Subcutaneous abdominal adipose tissue (tissue), 5 donors: ENCODE data around the gene ARHGEF40.

ENCODE experiments used
- H3K27ac ChIP-seq: one replicate; pipeline ENCODE4 v1.7.0; 2013; ENCODE audit warnings: low read depth, mild to moderate bottlenecking, inconsistent platforms, low read length, moderate library complexity
- H3K27me3 ChIP-seq, 5 donors: one replicate each; pipeline ENCODE4 v1.7.0; 2013; ENCODE audit warnings: low read length in 5 of 5, inconsistent platforms in 1 of 5; ENCODE audit not compliant: control insufficient read depth in 5 of 5, insufficient read depth in 4 of 5
- H3K36me3 ChIP-seq, 5 donors: one replicate each; pipeline ENCODE4 v1.7.0; 2013; ENCODE audit warnings: low read length in 5 of 5; ENCODE audit not compliant: control insufficient read depth in 5 of 5, insufficient read depth in 5 of 5
- H3K4me1 ChIP-seq, 5 donors: one replicate each; pipeline ENCODE4 v1.7.0; 2013; ENCODE audit warnings: low read length in 5 of 5, mild to moderate bottlenecking in 3 of 5, moderate library complexity in 1 of 5; ENCODE audit not compliant: control insufficient read depth in 5 of 5, insufficient read depth in 5 of 5
- H3K4me3 ChIP-seq, 5 donors: one replicate each; pipeline ENCODE4 v1.7.0; 2013; ENCODE audit warnings: low read length in 5 of 5, low read depth in 1 of 5
- H3K9ac ChIP-seq, 5 donors: one replicate each; pipeline ENCODE4 v1.7.0; 2013; ENCODE audit warnings: low read length in 5 of 5, mild to moderate bottlenecking in 4 of 5, moderate library complexity in 3 of 5
- H3K9me3 ChIP-seq, 5 donors: one replicate each; pipeline ENCODE4 v1.7.0; 2013; ENCODE audit warnings: low read length in 5 of 5; ENCODE audit not compliant: control insufficient read depth in 5 of 5
- donor health status: healthy.
- donor health status: healthy.
- donor health status: healthy.
- donor health status: healthy.
- donor health status: healthy.

ARHGEF40 gene

DNA sequence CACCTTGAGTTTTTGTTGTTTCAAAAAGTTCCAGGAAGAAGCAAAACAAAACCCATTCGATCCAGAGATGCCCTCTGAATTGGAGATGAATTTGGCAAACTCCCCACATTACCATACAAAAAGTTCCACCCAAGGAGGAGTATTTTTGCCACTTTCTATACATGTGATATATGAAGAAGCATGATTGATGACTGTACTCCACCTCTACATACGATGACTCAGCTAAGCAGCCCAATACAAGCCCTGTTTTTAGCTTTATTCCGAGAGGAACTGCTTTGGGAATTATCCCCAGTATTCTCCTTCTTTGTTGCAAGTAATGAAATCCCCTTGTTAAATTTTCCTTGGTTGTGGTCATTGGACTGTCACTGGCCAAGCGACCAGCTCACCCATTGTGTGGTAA, 42.2 kb downstream of the ARHGEF40 start:
- Histone ChIP-seq H3K27ac (peak overlapping the region; percentile 100), H3K9ac (no peak overlapping the region), H3K9me3 (no peaks in the 10 kb centered on the region), H3K27me3 (no peaks in the 10 kb centered on the region), H3K36me3 (no peaks in the 10 kb centered on the region), H3K4me3 (no peak overlapping the region), H3K4me1 (peaks cover 0 to 33% (median 7%) of the 10 kb centered on the region in 5 donors)

DNA sequence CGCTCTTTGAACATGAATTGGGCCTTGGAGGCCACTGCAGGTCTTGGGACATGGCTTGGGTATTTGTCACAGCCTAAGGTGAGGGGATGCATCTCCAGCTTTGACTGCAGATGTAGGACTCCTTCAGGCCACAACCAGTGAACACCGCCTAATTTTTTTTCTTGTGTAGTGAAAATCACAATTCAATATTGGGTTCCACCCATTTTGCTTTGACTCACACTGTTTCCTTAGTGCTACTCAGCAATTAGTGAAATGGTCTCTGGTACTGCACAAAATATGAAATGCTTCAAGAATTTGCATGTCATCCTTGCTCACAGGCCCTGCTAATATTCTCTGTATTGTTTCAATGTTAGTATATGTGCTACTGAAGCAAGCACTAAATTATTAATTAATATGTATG, 43.3 kb downstream of the ARHGEF40 start:
- H3K36me3 ChIP-seq, result no peaks in the 10 kb centered on the region
- peak overlapping the region; percentile 47 for H3K27ac ChIP-seq
- H3K9ac ChIP-seq, result no peak overlapping the region
- H3K9me3 ChIP-seq, result no peaks in the 10 kb centered on the region
- peaks cover 0 to 25% (median 5%) of the 10 kb centered on the region in 5 donors for H3K4me1 ChIP-seq
- H3K4me3 ChIP-seq, result no peak overlapping the region
- no peaks in the 10 kb centered on the region for H3K27me3 ChIP-seq

- no peak overlapping the region for H3K4me3 ChIP-seq
- no peaks in the 10 kb centered on the region for H3K27me3 ChIP-seq
- H3K36me3 ChIP-seq, result no peaks in the 10 kb centered on the region
- H3K9ac ChIP-seq, result no peak overlapping the region
- no peak overlapping the region for H3K27ac ChIP-seq
- no peaks in the 10 kb centered on the region for H3K9me3 ChIP-seq
- peaks cover 0 to 13% (median 9%) of the 10 kb centered on the region in 5 donors for H3K4me1 ChIP-seq
Observed at GRCh38 chr14:21118933-21119332, 48.8 kb downstream of the ARHGEF40 start.

DNA sequence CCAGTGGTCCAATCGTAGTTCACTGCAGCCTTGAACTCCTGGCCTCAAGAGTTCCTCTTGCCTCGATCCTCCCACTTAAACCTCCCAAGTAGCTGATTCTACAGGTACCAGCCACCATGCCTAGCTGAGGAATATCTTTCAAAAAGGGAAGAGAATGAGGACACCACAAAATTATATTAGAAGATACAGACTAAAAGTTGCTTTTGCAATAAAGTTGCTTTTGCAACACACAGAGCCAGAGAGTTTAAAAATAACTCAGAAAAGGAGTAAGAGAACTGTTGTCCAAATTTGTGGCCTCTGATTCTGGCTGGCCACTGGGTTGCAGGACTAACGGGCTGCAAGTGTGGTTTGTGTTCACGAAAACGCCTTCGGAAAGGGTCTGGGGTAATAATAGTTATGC, 50.6 kb downstream of the ARHGEF40 start:
- Histone ChIP-seq H3K36me3 (no peaks in the 10 kb centered on the region), H3K27ac (peak overlapping the region; percentile 72), H3K9ac (peak overlapping the region in 1 of 5 donors; percentile 51), H3K9me3 (no peaks in the 10 kb centered on the region), H3K4me1 (peaks cover 0 to 13% (median 9%) of the 10 kb centered on the region in 5 donors), H3K4me3 (no peak overlapping the region), H3K27me3 (no peaks in the 10 kb centered on the region)

DNA sequence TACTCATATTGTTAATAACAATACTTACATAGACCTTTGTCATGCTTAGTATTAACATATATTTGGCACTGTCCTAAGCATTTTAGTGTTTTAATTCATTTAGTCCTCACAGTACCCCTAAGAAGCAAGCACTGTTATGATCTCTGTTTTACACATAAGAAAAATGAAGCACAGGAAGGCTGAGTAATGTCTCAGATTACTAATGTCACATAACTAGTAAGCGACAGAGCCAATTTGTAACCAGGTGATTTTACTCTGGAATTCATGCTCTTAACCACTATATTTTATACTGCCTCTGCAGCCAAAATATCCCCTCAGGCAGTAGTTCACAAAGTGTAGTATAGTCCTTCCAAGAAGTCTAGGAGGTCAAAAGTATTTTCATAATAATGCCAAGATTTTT, 51.0 kb downstream of the ARHGEF40 start:
- H3K27ac ChIP-seq, result peak overlapping the region; percentile 72
- no peaks in the 10 kb centered on the region for H3K9me3 ChIP-seq
- peak overlapping the region in 1 of 5 donors; percentile 51 for H3K9ac ChIP-seq
- H3K4me3 ChIP-seq, result no peak overlapping the region
- no peaks in the 10 kb centered on the region for H3K36me3 ChIP-seq
- peaks cover 0 to 13% (median 9%) of the 10 kb centered on the region in 5 donors for H3K4me1 ChIP-seq
- H3K27me3 ChIP-seq, result no peaks in the 10 kb centered on the region

DNA sequence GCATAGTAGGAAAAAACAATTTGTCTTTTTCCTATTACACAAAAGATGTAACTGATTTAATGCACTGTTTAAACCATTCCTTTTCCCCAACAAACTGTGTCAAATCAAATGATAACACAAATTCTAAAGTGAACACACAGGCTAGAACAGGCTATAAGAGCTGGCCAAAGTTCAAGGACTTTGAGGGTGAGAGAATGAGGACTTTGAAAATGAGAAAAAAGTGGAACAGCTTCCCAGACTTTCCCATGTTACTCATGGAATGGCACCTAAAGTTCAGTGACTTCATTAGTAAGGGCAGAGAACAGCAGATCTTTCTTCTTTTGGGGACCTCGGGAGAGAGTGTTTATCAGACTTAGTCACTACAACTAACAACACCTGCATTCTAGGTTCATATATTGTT, 53.3 kb downstream of the ARHGEF40 start:
- Histone ChIP-seq H3K4me3 (no peak overlapping the region), H3K36me3 (no peaks in the 10 kb centered on the region), H3K4me1 (peaks cover 0 to 13% (median 9%) of the 10 kb centered on the region in 5 donors), H3K9ac (no peak overlapping the region), H3K27ac (no peak overlapping the region), H3K27me3 (no peaks in the 10 kb centered on the region), H3K9me3 (no peaks in the 10 kb centered on the region)

DNA sequence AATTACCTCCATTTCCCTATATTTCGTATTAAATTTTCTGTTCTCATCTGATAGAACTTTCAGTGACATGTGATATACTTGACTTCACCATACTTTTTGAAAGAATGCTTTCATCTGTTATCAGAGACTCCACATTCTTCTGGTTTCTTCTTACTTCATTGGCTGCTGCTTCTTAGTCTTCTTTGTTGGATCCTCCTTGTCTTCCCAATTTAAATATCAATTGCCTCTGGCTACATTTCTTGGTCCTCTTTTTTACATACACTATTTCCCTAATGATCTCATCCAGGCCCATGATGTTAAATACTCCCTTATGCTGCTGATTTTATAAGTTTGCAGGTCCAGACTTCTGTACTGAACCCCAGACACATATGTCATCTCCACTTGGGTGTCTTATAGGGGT, 63.8 kb downstream of the ARHGEF40 start:
- no peaks in the 10 kb centered on the region for H3K27me3 ChIP-seq
- no peaks in the 10 kb centered on the region for H3K9me3 ChIP-seq
- no peak overlapping the region for H3K4me3 ChIP-seq
- no peak overlapping the region for H3K27ac ChIP-seq
- no peaks in the 10 kb centered on the region for H3K36me3 ChIP-seq
- peak overlapping the region in 1 of 5 donors; percentile 21 for H3K9ac ChIP-seq
- no peaks in the 10 kb centered on the region for H3K4me1 ChIP-seq

GRCh38 chr14:21136024-21136423, 65.9 kb downstream of the ARHGEF40 start:
- H3K36me3 ChIP-seq, result no peaks in the 10 kb centered on the region
- H3K27me3 ChIP-seq, result no peaks in the 10 kb centered on the region
- H3K9me3 ChIP-seq, result no peaks in the 10 kb centered on the region
- no peak overlapping the region for H3K9ac ChIP-seq
- no peaks in the 10 kb centered on the region for H3K4me1 ChIP-seq
- H3K4me3 ChIP-seq, result no peak overlapping the region
- no peak overlapping the region for H3K27ac ChIP-seq
